NCI-H1105 (cell line): Measurements from ENCODE around the gene AFAP1L1.
"Not testable (repeated sequence)": the region's sequence is repeated elsewhere in the genome, so short reads cannot be mapped to it uniquely, and the experiment has no call there.

ENCODE experiments used
- DNase-seq: peaks from one replicate; lab custom pipeline; 2025; lab: John Stamatoyannopoulos, UW

AFAP1L1 gene

GRCh38 chr5:149261246-149261645 is 10.4 kb upstream of the AFAP1L1 start:
- no peak for DNase-seq

- DNase-seq: no peak
Observed at GRCh38 chr5:149262315-149262714, 9.3 kb upstream of the AFAP1L1 start.

- DNase-seq: peak; percentile 28
Observed at GRCh38 chr5:149264439-149265067, 7.1 kb upstream of the AFAP1L1 start.

GRCh38 chr5:149265068-149265465 is 6.6 kb upstream of the AFAP1L1 start:
- DNase-seq: no peak

DNA sequence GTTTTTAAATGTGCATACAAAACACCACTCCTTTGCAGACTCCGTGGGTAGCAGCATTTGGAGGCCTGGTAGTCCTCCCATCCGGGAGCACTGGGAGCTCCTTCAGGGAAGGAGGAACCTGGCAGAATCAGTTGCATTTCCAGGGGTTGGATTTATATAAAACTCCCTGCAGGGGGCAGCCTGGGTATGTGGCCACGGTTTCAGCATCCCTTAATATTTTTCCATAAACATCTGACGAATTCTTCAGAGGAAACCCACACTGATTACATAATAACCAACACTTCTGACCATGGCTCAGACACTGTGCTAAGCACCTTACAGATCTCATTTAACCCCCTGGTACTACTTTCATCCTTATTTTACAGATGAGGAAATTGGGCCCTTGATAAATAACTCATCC is 6.1 kb upstream of the AFAP1L1 start:
- DNase-seq: no peak

GRCh38 chr5:149267241-149267973 is 4.3 kb upstream of the AFAP1L1 start:
- no peak for DNase-seq

- DNase-seq: peak; percentile 13
Observed at GRCh38 chr5:149268928-149269557, 2.6 kb upstream of the AFAP1L1 start.

- DNase-seq: no peak
Observed at GRCh38 chr5:149271195-149271715, 404 bp upstream of the AFAP1L1 start.

DNA sequence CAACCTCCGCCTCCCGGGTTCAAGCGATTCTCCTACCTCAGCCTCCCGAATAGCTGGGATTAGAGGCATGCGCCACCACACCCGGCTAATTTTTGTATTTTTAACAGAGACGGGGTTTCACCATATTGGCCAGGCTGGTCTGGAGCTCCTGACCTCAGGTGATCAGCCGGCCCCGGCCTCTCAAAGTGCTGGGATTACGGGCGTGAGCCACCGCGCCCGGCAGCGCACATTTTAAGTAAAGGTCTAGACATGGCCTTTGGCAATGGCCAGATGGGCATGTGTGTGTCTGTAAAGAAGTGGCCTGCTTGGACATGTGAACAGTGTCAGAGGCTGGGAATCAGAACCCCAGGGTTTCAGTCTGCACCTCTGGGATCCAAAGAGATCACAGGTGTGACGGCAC is 1.1 kb downstream of the AFAP1L1 start:
- not testable (repeated sequence) for DNase-seq

DNA sequence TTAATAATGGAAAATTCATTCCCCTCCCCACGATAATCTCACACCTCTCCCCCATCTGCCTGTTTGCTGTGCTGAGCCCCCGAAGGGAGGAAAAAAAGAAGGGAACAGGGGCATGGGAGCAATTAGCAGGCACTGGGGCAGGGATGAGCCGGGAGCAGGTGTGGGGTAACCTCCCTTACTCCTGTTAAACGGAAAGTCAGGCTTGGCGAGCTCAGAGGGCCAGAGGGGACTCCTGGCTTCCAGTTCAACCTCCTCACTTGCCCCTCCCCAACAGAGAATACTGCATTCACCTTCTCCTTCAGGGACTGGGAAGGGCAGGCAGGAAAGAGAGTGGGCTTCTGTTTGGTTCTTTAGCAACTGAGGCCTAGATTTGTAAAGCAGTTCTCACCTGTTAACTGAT is 1.6 kb downstream of the AFAP1L1 start:
- no peak for DNase-seq

DNA sequence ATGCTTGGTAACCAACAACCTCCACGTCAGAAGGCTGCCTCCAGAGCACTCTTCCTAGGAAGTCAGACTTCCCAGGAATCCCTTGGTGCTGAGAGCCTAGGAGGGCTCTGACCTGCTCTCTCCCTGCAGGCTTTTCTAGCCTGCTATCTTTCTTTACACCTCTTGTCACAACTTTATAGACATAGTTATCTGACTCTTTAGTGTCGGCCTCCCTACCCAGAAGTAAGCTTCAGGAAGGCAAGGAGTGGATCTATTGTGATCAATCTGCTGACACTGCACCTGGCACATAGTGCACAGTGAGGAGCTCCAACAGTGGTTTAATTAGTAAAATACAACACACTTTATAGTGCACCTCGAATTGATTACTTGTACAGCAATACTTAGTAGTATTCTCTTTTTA is 2.3 kb downstream of the AFAP1L1 start:
- DNase-seq: no peak

- no peak for DNase-seq
Observed at GRCh38 chr5:149274939-149275338, 3.3 kb downstream of the AFAP1L1 start.

DNA sequence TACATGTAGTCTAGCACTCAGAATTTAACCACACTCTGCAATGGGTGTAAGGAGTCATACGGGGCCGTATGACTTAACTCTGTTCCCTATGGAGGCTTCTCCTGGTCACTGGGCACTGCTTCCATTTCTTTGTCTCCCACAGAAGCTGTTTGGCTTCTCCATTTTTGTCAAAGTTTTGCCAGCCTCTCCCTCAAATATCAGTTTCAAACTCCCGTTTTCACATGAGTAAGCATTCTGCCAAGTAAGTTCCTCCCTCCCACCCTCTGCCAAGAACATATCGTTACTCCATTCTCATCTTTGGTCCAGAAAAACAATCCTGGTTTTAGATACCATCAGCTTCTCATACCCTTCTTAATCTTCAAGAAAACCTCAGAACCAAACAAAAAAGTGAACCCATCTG is 6.1 kb downstream of the AFAP1L1 start:
- no peak for DNase-seq

DNA sequence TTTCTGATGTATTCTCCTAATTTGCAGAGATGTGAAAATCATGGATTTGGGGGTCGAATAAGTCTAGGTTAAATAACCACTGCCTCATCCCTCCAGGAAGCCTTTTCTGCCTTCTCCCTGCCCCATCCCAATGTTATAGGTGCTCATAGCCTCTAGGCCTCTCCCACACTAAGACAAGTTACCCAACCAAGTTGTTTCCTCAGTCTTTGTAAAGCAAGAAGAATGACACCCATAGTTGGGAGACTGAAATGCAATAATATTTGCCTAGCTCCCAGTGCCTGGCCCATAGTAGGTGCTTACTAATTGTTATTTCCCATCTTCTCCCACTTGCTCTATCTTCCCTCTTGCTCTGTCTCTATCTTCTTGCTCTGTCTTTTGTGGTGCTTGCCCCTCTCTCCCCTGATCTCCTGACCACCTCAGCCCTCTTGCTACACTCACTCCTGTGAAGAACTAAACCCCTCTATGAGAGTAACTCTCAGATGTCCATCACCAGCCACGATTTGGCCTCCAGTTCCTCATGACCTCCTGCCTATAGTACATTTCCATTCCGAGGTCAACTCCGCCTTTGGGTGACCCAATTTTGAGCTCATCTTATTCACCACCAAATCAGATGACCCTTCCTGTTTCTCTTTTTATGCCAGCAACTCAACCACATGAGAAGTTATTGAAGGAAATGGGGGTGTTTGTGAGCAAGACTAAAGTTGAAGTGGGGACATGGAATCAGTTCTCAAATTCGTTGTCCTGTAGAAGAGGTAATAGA is 7.0 kb downstream of the AFAP1L1 start:
- no peak for DNase-seq

- no peak for DNase-seq
Observed at GRCh38 chr5:149279661-149280060, 8.0 kb downstream of the AFAP1L1 start.

- DNase-seq: no peak
Observed at GRCh38 chr5:149280124-149280523, 8.5 kb downstream of the AFAP1L1 start.

- DNase-seq: no peak
Observed at GRCh38 chr5:149280802-149281201, 9.1 kb downstream of the AFAP1L1 start.

- no peak for DNase-seq
Observed at GRCh38 chr5:149282027-149282965, 10.6 kb downstream of the AFAP1L1 start.

DNA sequence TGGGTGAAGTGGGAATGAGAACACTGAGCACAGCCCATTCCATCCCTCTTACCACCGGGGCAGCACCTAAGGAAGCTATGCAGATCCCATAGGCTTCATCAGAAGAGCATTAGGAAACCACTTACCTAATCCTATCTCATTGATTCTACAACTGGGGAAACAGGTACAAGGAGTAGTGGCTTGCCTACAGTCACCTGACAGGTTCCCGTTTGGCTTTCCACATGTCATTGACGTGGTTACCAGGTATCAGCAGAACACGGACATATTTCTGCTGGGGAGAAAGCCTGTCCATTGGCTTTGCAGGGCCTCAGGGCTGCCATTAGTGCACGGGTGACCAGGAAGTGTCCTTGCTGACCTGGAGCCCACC is 11.3 kb downstream of the AFAP1L1 start:
- no peak for DNase-seq

GRCh38 chr5:149283626-149284480 is 12.2 kb downstream of the AFAP1L1 start:
- DNase-seq: no peak
